GM10847 (cell line): ENCODE data around the gene DRD4.

Experiments
- POLR2A ChIP-seq: IDR thresholded peaks from 2 replicates; pipeline ENCODE4 v1.6.1; 2011; ENCODE audit not compliant: insufficient read length; ENCODE audit errors: extremely low read depth

Gene DRD4

DNA sequence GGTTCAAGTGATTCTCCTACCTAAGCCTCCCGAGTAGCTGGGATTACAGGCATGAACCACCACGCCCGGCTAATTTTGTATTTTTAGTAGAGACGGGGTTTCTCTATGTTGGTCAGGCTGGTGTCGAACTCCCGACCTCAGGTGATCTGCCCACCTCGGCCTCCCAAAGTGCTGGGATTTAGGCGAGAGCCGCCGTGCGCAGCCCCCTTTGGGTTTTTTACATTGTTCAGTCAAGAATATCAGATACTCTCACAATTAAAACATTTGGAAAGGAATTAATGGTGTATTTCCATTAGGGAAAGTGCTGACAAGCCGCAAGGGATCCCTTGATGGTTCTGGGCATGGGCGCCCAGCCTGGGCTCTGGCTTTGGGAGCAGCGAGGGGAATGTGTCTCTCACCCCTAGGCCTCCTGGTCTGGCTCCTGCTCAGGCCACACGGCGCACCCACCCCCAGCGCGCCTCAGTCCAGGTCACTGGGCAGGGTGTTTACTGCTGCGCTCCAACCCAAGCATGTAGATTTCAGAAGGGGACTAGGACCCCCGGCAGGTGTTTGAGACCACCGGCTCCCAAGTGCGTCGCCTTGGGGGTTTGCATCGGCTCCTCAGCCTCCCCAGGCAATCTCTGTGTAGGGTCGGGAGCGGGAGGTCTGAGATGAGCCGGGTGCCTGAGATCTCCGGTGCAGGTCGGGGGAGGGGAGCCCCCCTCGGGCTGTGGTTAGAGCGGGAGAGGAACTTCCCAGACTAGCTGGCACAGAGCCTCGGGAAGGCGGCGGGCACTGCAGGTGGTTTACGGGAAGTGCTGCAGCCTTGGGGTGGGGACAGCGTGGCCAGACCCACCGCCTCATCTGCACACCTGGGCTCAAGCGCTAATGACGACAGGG is 20.5 kb upstream of the DRD4 start:
- no peak for TF ChIP-seq POLR2A

DNA sequence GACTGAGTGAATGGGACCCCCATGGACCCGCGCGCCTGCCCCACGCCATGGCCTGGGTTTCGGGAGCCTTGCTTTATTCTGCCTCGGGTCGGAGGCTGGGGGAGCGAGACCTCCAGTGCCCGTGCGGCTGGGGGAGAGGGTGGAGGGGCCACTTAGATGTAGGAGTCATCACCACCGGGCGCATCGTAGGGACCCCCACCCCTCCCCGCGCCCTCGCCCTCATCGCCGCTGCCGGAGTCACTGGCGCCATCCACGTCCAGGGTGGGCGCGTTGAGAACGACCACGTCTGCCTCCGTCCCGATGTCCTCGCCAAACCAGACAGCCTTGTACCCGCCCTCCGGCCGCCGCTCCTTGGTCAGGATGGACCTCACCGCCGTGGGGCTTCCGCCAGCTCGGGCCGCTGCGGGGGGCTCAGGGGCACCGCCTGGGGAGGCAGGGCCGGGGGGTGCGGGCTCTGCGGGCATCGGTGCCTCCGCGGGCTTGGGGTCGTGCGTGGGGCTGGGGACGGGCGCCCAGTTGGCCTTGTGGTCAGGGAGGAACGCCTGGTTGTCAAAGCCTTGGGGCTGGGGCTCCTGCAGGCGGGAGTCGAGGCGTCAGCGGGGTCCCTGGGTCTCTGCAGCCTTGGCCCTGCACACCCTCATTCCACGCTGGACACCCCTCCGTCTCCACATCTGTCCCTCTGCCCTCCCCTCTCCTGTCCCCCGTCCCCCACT is 19.7 kb upstream of the DRD4 start:
- TF ChIP-seq POLR2A: no peak

- TF ChIP-seq POLR2A: no peak
Observed at GRCh38 chr11:617912-618682, 19.0 kb upstream of the DRD4 start.

DNA sequence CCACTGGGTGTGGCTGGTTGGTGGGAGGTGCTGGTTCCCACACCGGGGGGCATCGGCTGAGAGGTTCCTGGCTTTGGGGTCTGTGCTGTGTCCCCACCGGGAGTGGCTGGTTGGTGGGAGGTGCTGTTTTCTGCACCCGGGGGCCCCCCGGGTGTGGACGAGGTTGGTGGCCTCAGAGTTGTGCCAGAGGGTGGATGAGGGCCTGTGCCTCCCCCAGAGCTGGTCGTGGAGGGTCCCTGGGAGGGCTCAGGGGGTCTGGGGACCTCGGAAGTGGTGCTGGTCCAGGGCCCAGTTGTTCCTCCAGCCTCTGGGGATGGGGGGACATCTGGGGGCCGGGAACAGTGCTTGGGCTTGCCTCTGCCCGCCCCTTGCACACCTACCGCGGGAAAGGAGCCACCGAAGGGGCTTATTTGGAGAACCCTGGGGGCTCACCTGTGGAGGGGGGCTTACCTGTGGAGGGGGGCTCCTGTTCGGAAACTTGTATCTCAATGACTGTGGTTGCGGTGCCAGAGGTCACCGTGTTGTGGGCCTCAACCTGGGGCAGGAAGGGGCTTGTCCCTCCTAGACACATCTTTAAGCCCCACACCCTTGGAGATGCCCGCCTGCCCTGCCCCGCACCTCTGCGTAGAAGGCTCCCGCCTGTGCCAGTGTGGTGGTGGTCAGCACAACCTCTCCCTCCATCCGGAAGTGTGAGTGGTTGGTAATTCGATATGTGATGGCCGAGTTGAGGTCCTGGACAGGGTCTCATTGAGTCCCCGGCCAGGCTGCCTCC is 18.0 kb upstream of the DRD4 start:
- no peak for TF ChIP-seq POLR2A

DNA sequence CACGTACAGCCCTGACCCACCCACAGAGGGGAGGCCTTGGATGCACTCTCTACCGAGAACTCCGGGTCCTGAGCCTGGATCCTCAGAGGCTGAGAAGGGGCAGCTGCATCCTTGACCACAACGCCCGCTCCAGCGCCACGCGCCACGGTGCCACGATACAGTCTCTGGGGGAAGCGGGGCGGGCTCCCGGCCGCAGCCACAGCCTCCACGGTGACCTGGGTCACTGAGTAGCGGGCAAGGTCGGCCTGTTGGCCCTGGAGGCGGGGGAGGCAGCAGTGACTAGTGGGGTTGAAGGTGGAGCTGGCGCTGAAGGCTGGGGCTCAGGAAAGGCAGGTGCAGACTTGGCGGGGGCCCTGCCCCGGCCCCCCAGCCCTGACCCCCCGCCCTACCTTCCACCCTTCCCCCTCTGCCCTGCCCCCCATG is 17.4 kb upstream of the DRD4 start:
- no peak for TF ChIP-seq POLR2A

DNA sequence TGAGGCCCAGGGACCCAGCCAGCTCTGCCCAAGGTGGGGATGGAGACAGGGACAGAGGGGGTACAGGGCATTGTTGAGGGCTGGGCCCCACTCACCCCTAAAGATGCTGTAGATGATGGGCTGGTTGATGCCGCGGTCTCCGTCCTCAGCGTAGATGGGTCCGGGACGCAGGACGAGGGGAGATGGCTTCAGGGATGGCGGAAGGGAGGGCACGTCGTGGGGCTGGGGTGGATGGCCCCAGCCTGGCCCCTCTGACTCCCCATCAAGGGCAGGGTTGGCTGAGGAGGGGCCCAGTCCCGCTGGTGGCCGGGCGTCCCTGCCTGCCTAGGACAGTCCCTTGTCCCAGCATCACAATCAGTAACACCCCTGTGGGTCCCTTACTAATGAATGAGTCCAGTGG is 16.9 kb upstream of the DRD4 start:
- TF ChIP-seq POLR2A: no peak

- TF ChIP-seq POLR2A: no peak
Observed at GRCh38 chr11:620935-621814, 15.9 kb upstream of the DRD4 start.

DNA sequence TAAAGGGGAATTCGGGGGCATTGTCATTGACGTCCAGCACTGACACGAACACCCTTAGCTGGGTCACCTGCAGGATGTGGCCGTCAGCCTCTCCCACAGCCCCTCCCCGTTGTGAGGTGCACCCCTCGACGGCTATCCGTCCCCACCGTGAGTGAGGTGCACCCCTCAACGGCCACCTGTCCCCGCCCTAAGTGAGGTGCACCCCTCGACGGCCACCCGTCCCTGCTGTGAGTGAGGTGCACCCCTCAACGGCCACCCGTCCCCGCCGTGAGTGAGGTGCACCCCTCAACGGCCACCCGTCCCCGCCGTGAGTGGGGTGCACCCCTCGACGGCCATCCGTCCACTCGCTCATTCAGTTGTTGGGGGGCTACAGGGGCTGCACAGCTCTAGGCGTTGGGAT is 15.2 kb upstream of the DRD4 start:
- TF ChIP-seq POLR2A: no peak

DNA sequence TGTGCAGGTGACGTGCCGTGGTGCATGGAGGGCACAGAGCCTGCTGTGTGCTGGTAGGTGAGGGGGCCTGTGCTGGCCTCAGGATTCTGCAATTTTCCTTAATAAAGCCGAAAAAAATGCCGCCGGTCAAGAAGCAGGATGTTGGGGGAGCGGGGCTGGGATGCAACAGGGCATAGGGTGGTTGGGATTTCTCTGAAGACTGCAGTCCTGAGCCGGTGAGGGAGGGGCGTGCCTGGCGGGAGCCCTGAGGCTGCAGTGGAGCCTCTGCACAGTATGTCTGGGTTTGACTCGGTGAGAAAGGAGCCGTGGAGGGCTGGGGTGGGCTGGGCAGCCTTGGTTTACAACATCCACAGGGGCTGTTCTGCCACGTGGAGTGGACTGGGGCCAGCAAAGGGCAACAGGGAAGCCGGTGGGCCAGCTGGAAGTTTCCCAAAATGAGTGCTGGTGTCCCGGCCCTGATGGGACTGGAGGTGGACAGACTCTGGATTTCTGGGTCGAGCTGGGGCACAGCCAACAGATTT is 13.7 kb upstream of the DRD4 start:
- TF ChIP-seq POLR2A: no peak

DNA sequence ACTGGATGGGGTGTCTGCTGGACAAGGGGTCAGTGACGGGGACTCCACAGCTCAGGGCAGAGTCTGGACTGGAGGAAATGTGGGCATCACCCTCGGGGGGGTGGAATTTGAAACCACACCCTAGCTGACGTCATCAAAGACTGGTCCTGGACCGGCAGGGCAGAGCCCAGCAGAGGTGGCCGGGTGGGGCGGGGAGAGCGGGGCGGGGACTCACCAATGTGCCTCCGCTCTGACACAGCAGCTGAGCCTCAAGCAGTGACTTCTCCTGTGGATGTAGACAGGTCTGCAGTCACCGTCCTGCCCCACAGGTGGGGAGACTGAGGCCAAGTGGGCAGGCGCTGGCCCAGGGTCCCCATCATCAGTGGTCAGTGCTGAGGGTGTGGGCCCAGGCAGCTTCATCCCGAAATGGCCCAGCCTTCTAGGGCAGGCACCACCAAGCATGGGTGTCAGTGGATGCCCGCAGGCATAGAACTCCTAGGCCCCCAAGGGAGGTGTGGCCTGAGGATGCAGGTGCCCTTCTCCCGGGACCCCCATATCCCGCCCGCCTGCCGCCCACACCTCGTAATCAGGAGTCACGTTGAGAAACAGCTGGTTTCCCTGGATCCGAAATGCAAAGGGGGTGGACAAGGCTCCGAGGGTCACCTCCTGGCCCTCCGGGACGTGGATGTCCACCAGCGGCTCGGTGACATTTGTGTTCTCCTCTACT is 12.9 kb upstream of the DRD4 start:
- no peak for TF ChIP-seq POLR2A

DNA sequence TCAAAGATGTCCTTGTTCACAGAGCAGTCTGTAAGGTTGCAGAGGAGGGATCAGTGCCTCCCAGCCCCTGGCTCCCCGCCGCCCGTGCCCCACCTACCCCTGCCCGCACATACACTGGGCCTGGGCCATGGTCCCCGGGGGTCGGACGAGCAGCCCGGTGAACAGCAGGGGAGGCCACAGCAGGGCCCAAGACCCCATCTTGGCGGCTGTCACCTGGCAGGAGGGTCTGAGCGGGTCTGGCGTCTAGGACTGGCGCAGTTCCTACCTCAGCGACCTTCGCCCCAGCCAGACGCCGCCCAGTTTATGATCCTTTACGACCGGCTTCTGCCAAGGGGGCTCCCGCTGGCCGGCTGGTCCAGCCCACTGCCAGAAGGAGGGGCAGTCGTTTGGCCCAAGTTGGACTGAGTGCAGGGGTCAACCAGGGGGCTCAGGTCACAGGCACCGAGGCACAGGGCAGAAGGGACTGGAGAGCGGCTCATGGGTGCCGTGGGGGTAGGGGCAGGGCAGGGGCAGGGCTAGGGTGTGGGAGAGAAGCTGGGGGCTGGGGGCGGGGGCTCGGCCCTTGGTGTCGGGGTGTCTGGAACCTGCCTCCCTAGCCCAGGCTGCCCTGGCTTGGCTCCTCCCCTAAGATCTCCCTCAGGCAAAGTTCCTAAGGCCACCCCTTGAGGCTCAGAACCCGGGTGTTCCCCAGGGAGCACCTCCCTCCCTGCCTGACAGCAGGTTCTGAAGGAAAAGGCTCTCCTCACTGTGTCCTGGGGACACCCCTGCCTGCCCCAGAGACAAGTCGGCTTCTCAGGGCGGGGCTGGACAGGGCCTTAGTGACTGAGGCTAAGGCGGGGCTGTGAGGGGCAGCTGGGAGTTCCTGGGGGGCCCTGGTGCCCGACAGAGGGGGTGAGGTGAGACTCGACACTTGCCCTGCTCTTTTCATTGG is 12.1 kb upstream of the DRD4 start, which contains the start of gene CDHR5:
TSS of gene CDHR5 (minus strand) at position 251 of the 931 bp plus-strand sequence. CDS start at position 198, 53 bp downstream.
- TF ChIP-seq POLR2A: no peak
